Loucy (cell line): ENCODE data around the gene SV2B.

Experiments
- H2AFZ ChIP-seq: fragments of 200-600 bp; sonication (generic); 2 replicates; pipeline ENCODE4 v1.6.0; 2016; ENCODE audit warnings: antibody characterized with exemption, mild to moderate bottlenecking, low read length, moderate library complexity
- H3F3A ChIP-seq: fragments of 200-600 bp; 2 replicates; pipeline ENCODE4 v1.6.0; 2016; ENCODE audit warnings: antibody characterized with exemption, low read depth, mild to moderate bottlenecking
- H3K27me3 ChIP-seq: fragments of 200-600 bp; sonication (generic); 2 replicates; pipeline ENCODE4 v1.6.1; 2014; ENCODE audit warnings: low read length, mild to moderate bottlenecking; ENCODE audit not compliant: insufficient read depth, poor library complexity, severe bottlenecking
- H3K36me3 ChIP-seq: fragments of 200-600 bp; sonication (generic); 2 replicates; pipeline ENCODE4 v1.6.1; 2016; ENCODE audit warnings: low read length; ENCODE audit not compliant: insufficient read depth
- H3K4me1 ChIP-seq: fragments of 200-600 bp; sonication (generic); 2 replicates; pipeline ENCODE4 v1.5.1; 2014; ENCODE audit warnings: low read length, mild to moderate bottlenecking; ENCODE audit not compliant: insufficient read depth, poor library complexity, severe bottlenecking
- H3K4me2 ChIP-seq: fragments of 200-600 bp; sonication (generic); 2 replicates; pipeline ENCODE4 v1.6.0; 2014; ENCODE audit warnings: antibody characterized with exemption, low read length, low read depth, mild to moderate bottlenecking; ENCODE audit not compliant: poor library complexity, severe bottlenecking
- H3K4me3 ChIP-seq: fragments of 200-600 bp; sonication (generic); 2 replicates; pipeline ENCODE4 v1.5.1; 2014; ENCODE audit warnings: low read length, mild to moderate bottlenecking, mixed read lengths; ENCODE audit not compliant: poor library complexity, severe bottlenecking
- H3K79me2 ChIP-seq: fragments of 200-600 bp; sonication (generic); 2 replicates; pipeline ENCODE4 v1.6.1; 2014; ENCODE audit warnings: low read length; ENCODE audit not compliant: insufficient read depth
- H3K9ac ChIP-seq: fragments of 200-600 bp; sonication (generic); 2 replicates; pipeline ENCODE4 v1.6.0; 2014; ENCODE audit warnings: mild to moderate bottlenecking, low read depth, low read length, moderate library complexity; ENCODE audit not compliant: poor library complexity, severe bottlenecking
- H3K9me2 ChIP-seq: fragments of 200-600 bp; sonication (generic); replicated peaks from 2 replicates; pipeline ENCODE4 v1.6.1; 2016; ENCODE audit warnings: low read depth, low read length, mixed read lengths
- H3K9me3 ChIP-seq: fragments of 200-600 bp; sonication (generic); 2 replicates; pipeline ENCODE4 v1.6.1; 2014; ENCODE audit warnings: mild to moderate bottlenecking, antibody characterized with exemption, low read length, low read depth; ENCODE audit not compliant: insufficient read depth
- H4K20me1 ChIP-seq: fragments of 200-600 bp; sonication (generic); 2 replicates; pipeline ENCODE4 v1.6.0; 2014; ENCODE audit warnings: antibody characterized with exemption, low read length, mild to moderate bottlenecking; ENCODE audit not compliant: insufficient read depth, poor library complexity, severe bottlenecking
- CTCF ChIP-seq: fragments of 200-600 bp; sonication (generic); conservative IDR thresholded peaks from 2 replicates; pipeline ENCODE4 v1.5.1; 2014; ENCODE audit warnings: mild to moderate bottlenecking, antibody characterized with exemption, low read length
- EZH2phosphoT487 ChIP-seq: fragments of 200-600 bp; IDR thresholded peaks from 2 replicates; pipeline ENCODE4 v1.6.1; 2018; ENCODE audit warnings: antibody characterized with exemption, mild to moderate bottlenecking, moderate library complexity, borderline replicate concordance

Gene SV2B

GRCh38 chr15:91225741-91226140 is 125.7 kb downstream of the SV2B start:
- TF ChIP-seq EZH2phosphoT487 (no peak), CTCF (no peak)
- H3F3A ChIP-seq = no peaks in the 10 kb centered on the region
- no peaks in the 10 kb centered on the region for H3K36me3 ChIP-seq
- H3K4me1 ChIP-seq = no peaks in the 10 kb centered on the region
- no peak overlapping the region for H3K9ac ChIP-seq
- H3K27me3 ChIP-seq = no peaks in the 10 kb centered on the region
- no peaks in the 10 kb centered on the region for H3K9me3 ChIP-seq
- H3K4me2 ChIP-seq = no peak overlapping the region
- no peak overlapping the region for H3K4me3 ChIP-seq
- H2AFZ ChIP-seq = no peak overlapping the region
- H3K9me2 ChIP-seq = no peaks in the 10 kb centered on the region
- H4K20me1 ChIP-seq = no peaks in the 10 kb centered on the region
- H3K79me2 ChIP-seq = no peaks in the 10 kb centered on the region

- H3K4me3 ChIP-seq = no peak overlapping the region
These were observed 127.1 kb downstream of the SV2B start for GRCh38 chr15:91227117-91227516.

GRCh38 chr15:91227766-91228165 is 127.7 kb downstream of the SV2B start:
- Histone ChIP-seq H3K9me2 (no peaks in the 10 kb centered on the region), H3K4me1 (no peaks in the 10 kb centered on the region), H3F3A (no peaks in the 10 kb centered on the region), H3K9ac (no peak overlapping the region), H2AFZ (no peak overlapping the region), H3K27me3 (no peaks in the 10 kb centered on the region), H3K4me3 (no peak overlapping the region), H4K20me1 (no peaks in the 10 kb centered on the region), H3K36me3 (no peaks in the 10 kb centered on the region), H3K79me2 (no peaks in the 10 kb centered on the region), H3K9me3 (no peaks in the 10 kb centered on the region), H3K4me2 (no peak overlapping the region)
- no peak for TF ChIP-seq CTCF

More at GRCh38 chr15:91227117-91227516, 127.1 kb downstream of the SV2B start:
- H3K79me2 ChIP-seq = no peaks in the 10 kb centered on the region
- H4K20me1 ChIP-seq = no peaks in the 10 kb centered on the region
- TF ChIP-seq CTCF (no peak), EZH2phosphoT487 (no peak)
- no peak overlapping the region for H2AFZ ChIP-seq
- H3K27me3 ChIP-seq = no peaks in the 10 kb centered on the region
- no peaks in the 10 kb centered on the region for H3K9me2 ChIP-seq
- H3K9ac ChIP-seq = no peak overlapping the region
- H3K9me3 ChIP-seq = no peaks in the 10 kb centered on the region
- H3K4me2 ChIP-seq = no peak overlapping the region
- H3K36me3 ChIP-seq = no peaks in the 10 kb centered on the region
- no peaks in the 10 kb centered on the region for H3F3A ChIP-seq
- H3K4me1 ChIP-seq = no peaks in the 10 kb centered on the region
